WTC11 (cell line): ENCODE results near the gene TBC1D4.

Experiments used
- CREM ChIP-seq: sonication (generic); formaldehyde crosslinking; IDR thresholded peaks from 2 replicates; pipeline ENCODE4 v1.8.1; 2022; ENCODE audit warnings: mild to moderate bottlenecking, missing genetic modification reagents, moderate library complexity
- ELF4 ChIP-seq: sonication (generic); formaldehyde crosslinking; IDR thresholded peaks from 2 replicates; pipeline ENCODE4 v1.8.1; 2022; ENCODE audit warnings: low read depth, mild to moderate bottlenecking, moderate library complexity, missing genetic modification reagents
- ESRRA ChIP-seq: sonication (generic); formaldehyde crosslinking; IDR thresholded peaks from 2 replicates; pipeline ENCODE4 v1.8.1; 2022; ENCODE audit warnings: mild to moderate bottlenecking, missing genetic modification reagents, borderline replicate concordance
- SMAD3 ChIP-seq: sonication (generic); formaldehyde crosslinking; IDR thresholded peaks from 2 replicates; pipeline ENCODE4 v1.8.0; 2022; ENCODE audit warnings: missing genetic modification reagents, mild to moderate bottlenecking, borderline replicate concordance
- SP1 ChIP-seq: sonication (generic); formaldehyde crosslinking; conservative IDR thresholded peaks from 2 replicates; pipeline ENCODE4 v1.8.1; 2022; ENCODE audit warnings: missing genetic modification reagents
- TF ChIP-seq, protein P1 (sequence below): sonication (generic); formaldehyde crosslinking; IDR thresholded peaks from 2 replicates; pipeline ENCODE4 v1.8.1; 2023; ENCODE audit warnings: mild to moderate bottlenecking, missing genetic modification reagents
- TF ChIP-seq, protein P2 (sequence below): fragments of 200-600 bp; IDR thresholded peaks from 2 replicates; pipeline ENCODE4 v1.8.0; 2022; ENCODE audit warnings: antibody characterized with exemption
- TF ChIP-seq, protein P3 (sequence below): sonication (generic); formaldehyde crosslinking; IDR thresholded peaks from 2 replicates; pipeline ENCODE4 v1.8.0; 2022; ENCODE audit warnings: mild to moderate bottlenecking, missing genetic modification reagents

- TF ChIP-seq, protein P1, sequence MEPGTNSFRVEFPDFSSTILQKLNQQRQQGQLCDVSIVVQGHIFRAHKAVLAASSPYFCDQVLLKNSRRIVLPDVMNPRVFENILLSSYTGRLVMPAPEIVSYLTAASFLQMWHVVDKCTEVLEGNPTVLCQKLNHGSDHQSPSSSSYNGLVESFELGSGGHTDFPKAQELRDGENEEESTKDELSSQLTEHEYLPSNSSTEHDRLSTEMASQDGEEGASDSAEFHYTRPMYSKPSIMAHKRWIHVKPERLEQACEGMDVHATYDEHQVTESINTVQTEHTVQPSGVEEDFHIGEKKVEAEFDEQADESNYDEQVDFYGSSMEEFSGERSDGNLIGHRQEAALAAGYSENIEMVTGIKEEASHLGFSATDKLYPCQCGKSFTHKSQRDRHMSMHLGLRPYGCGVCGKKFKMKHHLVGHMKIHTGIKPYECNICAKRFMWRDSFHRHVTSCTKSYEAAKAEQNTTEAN = no peak
- TF ChIP-seq SP1 (CRISPR knock-in tag) (no peak), CREM (CRISPR knock-in tag) (no peak), ESRRA (CRISPR knock-in tag) (no peak), ELF4 (CRISPR knock-in tag) (no peak), SMAD3 (CRISPR knock-in tag) (no peak)
- TF ChIP-seq, protein P2, sequence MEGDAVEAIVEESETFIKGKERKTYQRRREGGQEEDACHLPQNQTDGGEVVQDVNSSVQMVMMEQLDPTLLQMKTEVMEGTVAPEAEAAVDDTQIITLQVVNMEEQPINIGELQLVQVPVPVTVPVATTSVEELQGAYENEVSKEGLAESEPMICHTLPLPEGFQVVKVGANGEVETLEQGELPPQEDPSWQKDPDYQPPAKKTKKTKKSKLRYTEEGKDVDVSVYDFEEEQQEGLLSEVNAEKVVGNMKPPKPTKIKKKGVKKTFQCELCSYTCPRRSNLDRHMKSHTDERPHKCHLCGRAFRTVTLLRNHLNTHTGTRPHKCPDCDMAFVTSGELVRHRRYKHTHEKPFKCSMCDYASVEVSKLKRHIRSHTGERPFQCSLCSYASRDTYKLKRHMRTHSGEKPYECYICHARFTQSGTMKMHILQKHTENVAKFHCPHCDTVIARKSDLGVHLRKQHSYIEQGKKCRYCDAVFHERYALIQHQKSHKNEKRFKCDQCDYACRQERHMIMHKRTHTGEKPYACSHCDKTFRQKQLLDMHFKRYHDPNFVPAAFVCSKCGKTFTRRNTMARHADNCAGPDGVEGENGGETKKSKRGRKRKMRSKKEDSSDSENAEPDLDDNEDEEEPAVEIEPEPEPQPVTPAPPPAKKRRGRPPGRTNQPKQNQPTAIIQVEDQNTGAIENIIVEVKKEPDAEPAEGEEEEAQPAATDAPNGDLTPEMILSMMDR = no peak
- TF ChIP-seq, protein P3, sequence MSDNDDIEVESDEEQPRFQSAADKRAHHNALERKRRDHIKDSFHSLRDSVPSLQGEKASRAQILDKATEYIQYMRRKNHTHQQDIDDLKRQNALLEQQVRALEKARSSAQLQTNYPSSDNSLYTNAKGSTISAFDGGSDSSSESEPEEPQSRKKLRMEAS (CRISPR knock-in tag) = no peak
Measured at GRCh38 chr13:75418186-75418843, 63.7 kb downstream of the TBC1D4 start.
